ENCODE results near the gene XYLT1. TPM values are rescaled to one million over a fixed set of nuclear protein-coding genes. Genes with fewer than 3 reads are reported as not detected.

The XYLT1 gene
- total and polyA plus RNA-seq, 2 of the 13 experiments (the other 11 are each of a cell fraction or from before 2014, with no cell fraction given): not detected

- TF ChIP-seq ZNF407 (CRISPR knock-in tag; IDR thresholded peaks at IDR 0.05; ENCODE audit: not compliant biosample characterization): no peak
- TF ChIP-seq KLF16 (CRISPR knock-in tag; IDR thresholded peaks at IDR 0.05): peak in 1 of 2 experiments; percentile 50; a peak in 1 of 4 replicates
- TF ChIP-seq ZFP1 (CRISPR knock-in tag; IDR thresholded peaks at IDR 0.05): no peak
- no peak for TF ChIP-seq ZFP91 (CRISPR knock-in tag; IDR thresholded peaks at IDR 0.05; ENCODE audit: borderline replicate concordance)
- TF ChIP-seq THRA (CRISPR knock-in tag; IDR thresholded peaks at IDR 0.05; ENCODE audit: borderline replicate concordance): peak; percentile 57; the same call in 1 of the 2 replicates
- no peak for TF ChIP-seq PHB2 (IDR thresholded peaks at IDR 0.05; ENCODE audit: partially characterized antibody)
- TF ChIP-seq MIXL1 (CRISPR knock-in tag; IDR thresholded peaks at IDR 0.05): peak; percentile 59; the same call in 1 of the 2 replicates
- no peak for TF ChIP-seq KLF12 (CRISPR knock-in tag; IDR thresholded peaks at IDR 0.05; ENCODE audit: borderline replicate concordance)
- 0 out of 2 replicates have a peak, but pooled peaks have one; percentile 22 for TF ChIP-seq YEATS4 (CRISPR knock-in tag; IDR thresholded peaks at IDR 0.05; ENCODE audit: borderline replicate concordance)
- TF ChIP-seq NKX3-1 (CRISPR knock-in tag; IDR thresholded peaks at IDR 0.05): peak; percentile 71; the same call in 1 of the 2 replicates
- peak; percentile 76; the same call in 1 of the 2 replicates for TF ChIP-seq TEF (CRISPR knock-in tag; IDR thresholded peaks at IDR 0.05)
- TF ChIP-seq SMAD3 (CRISPR knock-in tag; IDR thresholded peaks at IDR 0.05): peak; percentile 74; the same call in 1 of the 2 replicates
- 0 out of 2 replicates have a peak, but pooled peaks have one; percentile 35 for TF ChIP-seq ZNF7 (CRISPR knock-in tag; IDR thresholded peaks at IDR 0.05)
These were observed 320.8 kb downstream of the XYLT1 start (continued) for GRCh38 chr16:17149904-17150483.

All from HepG2 (cell line).